Activated CD4-positive, alpha-beta T cell treated with anti-CD3 and anti-CD28 coated beads for 4 hours (primary cell): ENCODE data around the gene RPTOR.

Source experiments
- DNase-seq, 2 donors: peaks; one replicate each; pipeline ENCODE4 v3.0.0-alpha.2; 2020

Gene RPTOR

DNA sequence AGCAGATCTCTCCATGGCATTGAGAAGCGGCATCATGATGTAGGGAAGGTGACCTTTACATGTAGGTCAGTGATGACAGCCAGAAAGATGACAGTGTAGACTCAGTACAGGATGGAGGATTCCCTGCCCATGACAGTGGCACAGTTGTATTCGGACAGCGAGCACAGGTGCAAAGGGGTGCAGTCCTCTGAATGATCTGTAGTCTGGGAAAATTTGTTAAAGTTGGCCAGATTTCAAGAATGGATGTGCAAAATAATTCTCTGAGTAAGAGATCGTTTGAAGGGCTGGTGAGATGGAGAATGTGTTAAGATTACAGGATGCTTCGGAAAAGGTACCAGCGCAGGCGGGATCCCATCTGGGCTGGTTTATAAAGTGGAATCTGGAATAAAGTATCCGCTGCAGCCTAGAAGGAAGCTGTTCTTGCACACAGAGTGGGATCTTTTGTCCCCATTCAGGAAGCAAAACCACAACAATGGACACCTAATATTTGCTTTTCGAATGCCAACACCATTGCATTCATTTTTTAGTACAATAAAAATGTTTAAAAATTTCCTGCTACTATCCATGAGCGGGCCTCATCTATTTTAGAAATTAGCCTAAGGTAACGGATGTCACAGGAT, 101.2 kb downstream of the RPTOR start:
- no peak for DNase-seq

DNA sequence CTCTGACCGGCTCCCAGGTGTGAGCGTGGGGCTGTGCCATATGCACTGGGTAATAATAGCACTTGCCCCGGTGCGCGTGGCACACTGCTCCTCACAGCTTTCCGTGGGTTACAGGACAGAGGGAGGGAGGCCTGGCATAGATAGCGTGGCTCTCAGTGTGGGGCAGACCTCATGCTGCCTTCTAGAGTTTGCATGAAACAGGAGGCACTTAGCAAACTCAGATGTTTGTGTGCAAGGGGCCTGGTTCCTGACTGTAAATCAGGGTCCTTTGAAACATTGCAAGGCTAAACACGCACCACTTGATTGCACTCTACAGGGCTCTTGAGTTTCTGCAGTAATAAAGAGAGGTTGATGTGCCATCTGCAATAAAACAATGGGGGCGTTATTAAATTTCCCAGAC, 101.7 kb downstream of the RPTOR start:
- DNase-seq = no peak

DNA sequence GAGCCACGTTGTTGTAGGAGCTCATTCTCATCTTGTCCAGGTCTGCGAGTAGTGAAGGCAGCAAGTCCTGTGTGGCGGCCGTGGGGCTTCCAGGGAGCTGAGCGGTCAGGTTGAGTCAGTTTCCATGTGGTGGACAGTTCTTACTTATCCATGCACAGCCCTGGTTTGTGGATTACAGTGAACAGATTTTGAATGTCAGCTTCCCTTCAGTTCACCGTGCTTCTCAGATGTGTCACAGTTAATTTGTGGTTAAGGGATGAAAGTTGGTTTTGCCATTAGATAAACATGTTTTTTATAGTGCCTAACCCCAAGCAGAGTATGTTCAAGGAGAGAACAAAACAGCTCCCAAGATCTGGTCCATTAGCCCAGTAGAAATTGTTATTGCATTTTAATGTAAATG, 103.1 kb downstream of the RPTOR start:
- no peak for DNase-seq

DNA sequence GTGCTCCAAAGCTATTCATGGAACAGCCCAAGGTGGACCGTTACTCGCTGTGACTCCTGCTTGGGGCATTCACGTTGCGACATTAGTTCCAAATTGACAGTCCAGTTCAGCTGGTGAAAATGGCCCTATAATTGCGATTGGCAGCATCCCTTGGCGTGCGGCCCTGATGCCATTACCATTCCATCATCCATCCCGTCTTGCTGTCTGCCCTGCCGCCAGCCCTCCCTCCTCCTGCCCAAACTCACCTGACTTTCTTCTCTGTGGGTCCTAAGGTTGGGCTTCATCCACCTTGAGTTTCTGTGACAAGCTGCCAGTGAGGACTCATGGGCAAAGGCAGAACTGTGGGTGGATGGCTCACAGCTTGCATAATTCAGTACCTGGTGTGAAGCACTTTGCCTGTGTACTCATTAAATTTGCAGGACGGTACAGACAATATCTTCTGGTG, 104.6 kb downstream of the RPTOR start:
- DNase-seq = peak in 1 of 2 donors; percentile 44

DNA sequence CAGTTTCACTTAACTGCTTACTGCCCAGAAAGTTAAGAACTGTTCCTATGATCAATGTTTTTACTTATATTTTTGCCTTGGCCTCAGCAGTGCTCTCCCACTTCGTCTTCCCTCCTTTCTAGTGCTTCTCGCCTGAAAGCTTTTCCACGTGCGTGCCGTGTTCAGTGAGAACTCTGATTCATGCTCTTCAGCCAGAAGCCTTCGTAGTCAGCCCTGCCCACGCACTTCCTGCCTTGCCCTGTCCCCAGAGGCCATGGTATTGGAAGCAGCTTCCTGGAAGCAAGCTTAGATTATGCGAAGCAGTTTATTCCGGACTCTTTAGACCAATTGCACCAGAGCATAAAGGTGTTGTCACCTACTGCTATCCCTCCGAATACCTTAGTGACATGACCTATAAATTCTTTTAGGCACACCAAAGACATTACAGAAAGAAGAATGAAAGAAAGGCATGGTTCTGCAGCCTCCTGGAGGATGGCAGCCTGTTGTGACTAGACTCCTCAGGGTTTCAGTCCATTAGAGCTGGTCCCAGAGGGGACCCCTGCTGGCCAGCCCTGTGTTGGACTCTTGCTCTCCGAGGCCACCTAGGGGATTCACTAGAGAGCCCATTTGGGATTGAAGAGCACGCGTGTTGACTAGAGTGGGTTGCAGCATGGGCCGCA, 105.2 kb downstream of the RPTOR start:
- DNase-seq = peak; percentile 82 to 88

DNA sequence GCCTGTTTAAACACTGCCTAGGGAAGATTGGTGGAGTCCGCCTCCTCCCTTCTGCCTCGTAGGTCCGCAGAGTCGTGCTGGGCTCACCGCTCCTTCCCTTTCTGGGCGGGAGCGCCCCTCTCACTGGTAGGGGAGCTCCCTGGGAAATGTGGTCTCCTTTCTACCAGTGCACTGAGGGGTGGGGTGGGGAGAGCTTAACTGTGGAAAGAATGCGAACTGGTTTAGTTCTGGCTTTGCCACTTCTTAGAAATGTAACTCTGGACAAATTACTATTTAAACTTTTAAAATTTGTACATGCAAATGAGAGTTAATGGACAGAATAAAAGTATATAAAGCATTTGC, 105.7 kb downstream of the RPTOR start:
- no peak for DNase-seq

DNA sequence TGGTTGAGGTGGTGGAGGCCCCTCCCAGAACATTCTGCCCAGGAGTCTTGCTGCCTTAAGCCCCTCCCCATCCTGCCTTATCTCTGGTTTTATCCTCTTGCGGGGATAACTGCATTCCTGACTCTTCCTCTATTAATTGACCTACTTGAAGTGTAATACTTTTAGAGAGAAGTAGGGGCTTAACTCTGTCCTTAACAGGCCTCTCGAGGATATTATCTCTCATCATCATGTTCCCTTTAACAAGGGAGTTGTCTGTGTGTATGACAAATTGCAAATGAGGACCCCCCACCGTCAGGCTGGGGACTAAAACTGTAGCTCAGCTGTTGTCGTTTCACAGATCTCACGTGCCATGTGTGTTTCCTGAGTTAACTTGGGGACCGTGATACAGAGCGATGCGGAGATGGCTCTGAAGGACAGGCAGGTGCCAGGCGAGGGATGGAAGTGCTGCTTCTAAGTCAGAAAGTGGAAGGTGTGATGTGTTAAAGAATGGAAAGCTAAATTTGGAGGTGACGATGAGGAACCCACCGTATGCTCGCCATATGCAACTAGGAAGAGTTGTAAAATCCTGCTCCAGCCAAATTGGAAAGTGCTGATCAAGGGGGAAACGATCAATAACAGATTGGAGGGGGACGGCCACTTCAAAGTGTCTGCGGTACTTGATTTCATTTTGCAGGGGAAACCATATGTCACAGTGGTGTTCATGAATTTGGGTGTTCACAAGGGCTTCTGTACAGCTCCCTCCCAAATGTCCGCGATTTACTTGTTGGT, 106.3 kb downstream of the RPTOR start:
- DNase-seq = no peak

DNA sequence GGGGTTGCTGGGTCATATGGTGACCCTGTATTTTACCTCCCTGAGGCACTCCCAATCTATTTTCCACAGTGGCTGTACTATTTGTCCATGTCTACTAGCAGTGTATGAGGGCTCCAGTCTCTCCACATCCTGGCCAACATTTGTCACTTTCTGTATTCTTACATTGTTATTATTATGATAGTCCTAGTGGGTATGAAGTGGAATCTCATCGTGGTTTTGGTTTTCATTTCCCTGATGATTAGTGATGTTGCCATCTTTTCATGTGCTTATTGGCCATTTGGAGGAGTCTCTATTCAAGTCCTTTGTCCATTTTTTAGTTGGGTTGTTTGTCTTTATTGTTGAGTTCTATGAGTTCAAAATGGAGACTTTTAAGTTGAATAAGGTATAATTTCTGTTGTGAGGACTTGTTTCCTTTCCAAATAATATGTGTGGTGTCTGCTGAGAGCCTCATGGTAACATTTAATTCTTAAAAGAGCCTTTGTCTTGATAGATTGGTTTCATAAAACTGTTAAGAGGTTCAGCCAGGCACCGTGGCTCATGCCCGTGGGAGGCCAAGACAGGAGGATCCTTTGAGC, 108.2 kb downstream of the RPTOR start:
- no peak for DNase-seq

DNA sequence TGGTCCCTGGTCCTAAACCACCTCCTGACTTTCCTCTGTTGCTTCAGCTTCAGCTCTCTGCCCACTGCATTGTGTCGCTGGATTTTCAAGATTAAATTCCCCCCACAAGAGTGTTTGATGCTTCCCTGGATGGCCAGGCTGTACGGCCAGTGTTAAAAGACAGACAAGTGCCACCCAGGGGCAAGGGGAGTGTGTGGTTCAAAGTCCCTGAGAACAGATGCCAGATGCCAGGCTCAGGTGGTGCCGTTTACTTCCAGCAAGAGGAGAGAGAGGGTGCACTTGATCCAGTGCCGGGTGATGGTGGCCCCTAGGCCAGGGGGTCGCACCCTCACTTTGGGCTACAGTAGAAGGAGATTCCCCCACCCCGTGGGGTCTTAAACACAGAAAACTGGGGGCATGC, 109.2 kb downstream of the RPTOR start:
- DNase-seq = no peak

DNA sequence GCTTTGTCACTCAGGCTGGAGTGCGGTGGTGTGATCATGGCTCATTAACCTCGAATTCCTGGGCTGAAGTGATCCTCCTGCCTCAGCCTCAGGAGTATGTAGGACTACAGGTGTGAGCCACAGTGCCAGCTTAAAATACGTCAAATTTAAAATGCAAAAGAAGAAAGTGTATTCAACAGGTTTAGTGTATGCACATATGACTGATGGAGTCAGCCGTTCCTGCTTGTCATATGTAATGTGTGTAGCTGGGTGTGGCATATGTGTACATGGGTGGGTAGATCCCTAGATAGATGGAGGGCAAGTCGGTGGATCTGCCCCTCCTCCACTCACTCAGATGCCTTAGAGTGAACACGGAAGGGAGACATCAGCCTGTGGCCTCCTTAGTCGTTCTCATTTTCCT, 111.0 kb downstream of the RPTOR start:
- no peak for DNase-seq

DNA sequence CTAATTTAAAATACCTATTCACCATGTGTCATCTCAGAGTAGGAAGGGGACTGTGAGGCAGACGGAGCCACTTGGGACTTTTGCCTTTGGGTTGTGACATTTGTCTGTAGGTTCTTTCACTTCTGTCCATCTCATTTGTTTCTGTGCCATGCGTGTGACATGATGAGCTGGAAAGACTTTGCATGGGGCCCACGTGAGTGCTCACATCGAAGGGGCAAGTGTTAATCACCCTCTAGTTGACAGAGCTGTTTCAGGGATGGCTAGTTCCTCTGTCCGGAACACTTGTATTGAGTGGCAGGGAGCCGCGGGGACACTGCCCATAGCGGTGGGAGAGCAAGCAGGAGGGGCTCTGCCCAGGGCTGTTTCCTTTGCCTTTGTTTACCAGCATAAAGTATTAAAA, 112.0 kb downstream of the RPTOR start:
- no peak for DNase-seq

DNA sequence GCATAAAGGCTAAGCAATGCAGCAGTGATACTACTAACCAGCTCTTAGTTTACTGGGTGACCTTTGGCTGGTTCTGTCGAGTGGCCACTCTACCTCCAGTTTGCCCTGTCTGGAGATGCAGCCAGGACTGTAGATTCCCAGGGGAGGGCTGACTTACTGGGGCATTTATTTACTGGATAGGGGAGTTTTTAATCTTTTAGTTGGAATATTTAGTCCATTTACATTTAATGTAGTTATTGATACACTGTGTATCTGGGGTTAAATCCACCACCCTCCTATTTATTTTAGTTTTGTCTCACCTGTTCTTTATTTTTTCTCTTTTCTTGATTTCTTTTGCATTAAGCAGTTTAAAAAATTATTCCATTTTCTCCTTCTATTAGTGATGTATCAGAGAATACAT, 112.9 kb downstream of the RPTOR start:
- no peak for DNase-seq

DNA sequence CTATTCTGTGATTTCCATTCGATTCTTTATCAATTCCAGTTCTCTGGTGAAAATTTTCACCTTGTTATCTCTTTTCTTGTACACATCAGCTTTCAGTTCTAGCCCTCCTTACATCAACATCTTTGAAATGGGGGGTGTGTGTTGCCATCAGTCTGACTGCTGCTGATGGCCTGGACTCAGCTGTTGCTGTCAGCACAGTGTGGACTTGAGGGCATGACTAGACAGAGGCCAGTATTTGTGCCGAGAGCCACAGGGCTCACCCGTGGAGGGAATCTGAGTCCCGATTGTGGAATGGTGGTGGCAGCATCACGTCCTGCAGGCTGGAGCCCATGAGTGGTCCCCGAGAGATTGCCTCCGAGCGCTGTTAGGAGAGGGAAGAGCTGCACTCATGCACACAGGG, 114.2 kb downstream of the RPTOR start:
- no peak for DNase-seq

DNA sequence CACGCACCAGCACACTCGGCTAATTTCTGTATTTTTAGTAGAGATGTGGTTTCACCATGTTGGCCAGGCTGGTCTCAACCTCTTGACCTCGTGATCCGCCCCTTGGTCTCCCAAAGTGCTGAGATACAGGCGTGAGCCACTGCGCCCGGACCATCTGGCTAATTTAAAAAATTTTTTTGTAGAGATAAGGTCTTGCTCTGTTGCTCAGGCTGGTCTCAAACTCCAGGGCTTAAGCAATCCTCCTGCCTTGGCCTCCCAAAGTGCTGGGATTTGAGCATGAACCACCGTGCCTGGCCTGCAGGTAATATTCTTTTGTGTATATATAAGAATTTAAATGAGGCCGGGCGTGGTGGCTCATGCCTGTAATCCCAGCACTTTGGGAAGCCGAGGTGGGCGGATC, 115.0 kb downstream of the RPTOR start:
- no peak for DNase-seq

DNA sequence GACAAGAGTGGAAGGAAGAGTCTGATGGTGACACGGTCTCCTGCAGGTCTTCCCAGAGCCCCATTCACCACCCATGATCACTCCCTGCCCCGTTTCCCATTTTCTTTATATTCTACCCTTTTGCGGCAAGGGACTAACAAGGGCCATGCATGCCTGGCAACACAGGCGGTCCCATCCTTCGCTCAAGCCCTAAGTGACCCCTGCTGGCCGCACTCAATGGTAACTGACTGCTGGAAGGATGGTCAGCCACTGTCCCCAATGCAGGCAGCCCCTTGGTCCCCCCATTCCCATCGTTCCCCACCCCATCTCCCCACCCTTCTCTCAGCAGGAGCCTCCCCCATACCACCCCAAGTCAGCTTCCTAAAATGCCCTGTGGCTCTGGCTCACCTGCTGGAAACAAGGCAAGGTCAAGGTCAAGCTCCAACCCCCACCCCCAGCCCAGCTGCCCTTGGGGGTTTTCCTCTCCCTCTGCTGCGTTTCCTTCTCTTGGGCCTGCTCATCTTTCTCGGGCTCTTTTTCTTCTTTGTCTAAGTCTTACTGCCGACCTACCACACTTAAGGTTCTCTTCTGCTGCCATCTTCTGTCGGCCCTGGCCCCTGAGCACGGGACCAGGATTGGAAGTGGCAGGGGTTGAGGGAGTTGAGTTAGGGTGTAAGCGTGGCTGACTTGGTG, 116.0 kb downstream of the RPTOR start:
- no peak for DNase-seq

DNA sequence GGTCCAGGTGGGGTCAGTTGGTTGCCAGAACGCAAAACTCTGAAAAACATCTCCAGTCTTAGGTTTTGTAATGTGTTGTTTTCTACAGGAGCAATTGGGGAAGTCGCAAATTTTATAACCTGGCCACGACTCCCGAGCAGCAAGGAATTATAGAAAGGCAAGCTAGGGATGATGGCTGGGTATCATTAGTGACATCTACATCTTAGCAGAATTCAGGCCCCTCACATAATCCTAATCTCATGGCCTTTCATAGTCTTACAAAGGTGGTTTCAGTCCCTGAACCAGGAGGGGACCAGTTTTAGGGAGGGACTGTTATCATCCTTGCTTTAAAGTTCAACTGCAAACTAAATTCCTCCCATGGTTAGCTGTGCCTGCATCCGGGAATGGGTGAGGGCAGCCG, 117.9 kb downstream of the RPTOR start:
- no peak for DNase-seq

DNA sequence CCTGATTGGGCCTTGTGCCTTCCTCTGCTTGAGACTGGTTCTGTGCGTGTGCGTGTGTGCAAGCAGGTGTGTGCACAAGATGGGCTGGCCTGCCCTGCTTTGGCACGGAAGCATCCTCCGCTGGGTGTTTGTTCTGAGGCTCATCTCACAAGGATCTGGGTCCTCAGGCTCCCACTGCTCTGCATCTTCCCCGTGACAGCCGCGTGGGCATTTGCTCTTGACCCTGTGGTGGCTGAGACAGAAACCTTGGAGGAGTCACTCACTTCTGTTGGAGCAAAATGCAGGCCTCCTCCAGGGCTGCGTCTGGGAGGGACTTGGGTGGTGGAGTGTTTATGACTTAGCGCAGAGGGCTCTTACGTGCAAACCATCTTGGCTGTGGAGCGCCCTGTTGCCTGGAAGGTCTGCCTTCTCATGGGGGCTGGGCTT, 119.2 kb downstream of the RPTOR start:
- DNase-seq = peak in 1 of 2 donors; percentile 26

DNA sequence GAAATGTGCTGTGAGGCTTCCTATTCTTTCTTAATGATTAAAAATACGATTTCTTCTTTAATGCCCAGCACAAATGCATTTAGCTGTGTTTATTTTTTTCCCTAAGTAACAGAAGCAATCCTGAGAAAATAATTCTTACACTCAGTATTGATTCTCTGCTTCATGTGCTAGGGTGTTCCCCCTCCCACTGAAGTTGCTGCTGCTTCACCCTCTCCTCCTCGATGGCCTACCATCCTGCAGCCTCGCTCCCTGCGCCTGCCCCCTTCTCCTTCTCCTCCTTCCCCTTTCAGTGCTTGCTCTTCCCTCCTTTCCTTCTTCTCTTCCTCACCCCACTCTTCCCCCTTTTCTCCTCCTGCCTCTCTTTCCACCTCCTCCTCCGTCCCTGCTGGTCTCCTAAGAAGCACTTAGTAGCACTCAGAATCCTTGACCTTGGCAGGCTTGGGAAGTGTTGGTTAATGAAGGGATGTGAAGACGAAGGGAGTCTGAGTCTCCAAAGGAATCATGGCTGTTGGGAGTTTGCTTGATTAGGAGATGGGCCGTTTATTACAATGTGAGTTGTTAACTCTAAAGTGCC, 119.7 kb downstream of the RPTOR start:
- DNase-seq = no peak

DNA sequence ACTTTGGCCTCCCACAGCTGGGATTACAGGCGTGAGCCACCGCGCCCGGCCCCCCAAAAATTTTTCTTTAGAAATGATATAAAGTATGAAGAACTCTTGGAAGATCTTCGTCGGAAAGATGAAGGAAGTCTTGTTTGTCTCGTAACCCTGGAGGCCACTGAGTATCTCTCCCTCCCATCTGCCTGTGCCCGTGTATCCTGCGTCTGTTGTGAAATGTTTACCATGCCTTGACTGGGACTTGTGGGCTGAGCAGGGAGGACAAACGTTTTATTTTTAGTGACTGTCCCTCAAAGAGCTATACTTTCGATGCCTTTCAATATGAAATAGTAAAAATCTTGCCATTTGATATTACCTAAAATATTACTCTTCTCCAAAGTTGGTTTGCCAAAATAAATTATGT, 121.2 kb downstream of the RPTOR start:
- no peak for DNase-seq

DNA sequence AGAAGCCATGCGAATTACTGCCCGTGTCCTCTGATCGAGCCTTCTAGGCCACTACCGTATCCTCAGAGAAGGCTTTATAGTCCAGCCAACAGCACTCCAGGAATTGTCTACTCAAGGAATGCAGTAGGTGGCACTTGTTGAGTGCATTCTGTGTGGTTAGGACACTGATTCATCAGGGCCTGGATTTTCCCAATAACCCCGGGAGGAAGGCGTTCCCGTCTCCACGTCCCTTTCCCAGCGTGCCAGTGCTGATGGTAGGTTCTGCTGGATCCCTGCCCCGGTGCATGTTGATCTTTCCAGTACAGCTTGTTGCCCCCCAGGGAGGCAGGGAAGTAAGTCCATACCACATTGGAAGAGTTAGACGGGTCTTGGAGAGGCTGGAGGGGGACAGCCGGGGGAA, 122.2 kb downstream of the RPTOR start:
- DNase-seq = no peak

DNA sequence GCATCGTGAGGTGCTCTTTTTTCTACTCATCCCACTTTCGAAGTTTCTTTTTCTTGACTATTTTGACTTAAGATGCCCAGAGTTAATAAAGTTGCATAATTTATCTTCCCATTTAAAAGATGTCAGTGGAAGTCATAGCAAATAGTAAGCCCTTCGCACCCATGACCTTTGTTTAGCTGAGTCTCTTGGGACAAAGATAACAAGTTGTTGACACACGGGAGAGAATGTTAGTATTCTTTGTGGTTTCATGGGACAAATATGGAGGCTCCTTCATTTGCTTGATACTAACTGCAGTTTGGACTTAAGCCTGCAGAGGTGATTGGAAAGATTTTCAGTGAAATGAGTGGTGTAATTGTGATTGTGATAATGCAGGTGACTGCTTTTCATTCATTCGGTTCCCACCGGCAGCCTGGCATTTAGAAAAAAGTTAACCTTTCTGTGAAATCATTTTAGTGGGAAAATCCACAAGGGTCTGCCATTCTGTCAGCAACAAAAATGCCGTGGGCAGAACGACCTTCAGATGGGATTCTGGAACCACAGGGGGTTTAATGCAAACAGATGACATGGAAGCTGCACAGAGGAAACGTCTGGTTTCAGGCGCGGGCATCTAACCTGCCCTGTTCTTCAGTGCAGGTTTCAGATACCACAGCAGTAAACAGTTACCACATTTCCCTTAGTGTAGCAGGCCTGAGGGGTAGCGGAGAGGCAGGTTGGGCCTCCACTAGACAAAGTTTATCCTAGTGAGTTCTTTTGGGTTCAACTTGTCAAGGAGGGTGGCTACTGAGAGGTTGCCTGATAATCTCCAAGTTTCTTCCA, 123.0 kb downstream of the RPTOR start:
- DNase-seq = no peak
